Measurements from ENCODE around the gene BCL6.
A peak's percentile ranks its signal among the peaks of the same experiment; 100 is the strongest.

BCL6 gene

DNA sequence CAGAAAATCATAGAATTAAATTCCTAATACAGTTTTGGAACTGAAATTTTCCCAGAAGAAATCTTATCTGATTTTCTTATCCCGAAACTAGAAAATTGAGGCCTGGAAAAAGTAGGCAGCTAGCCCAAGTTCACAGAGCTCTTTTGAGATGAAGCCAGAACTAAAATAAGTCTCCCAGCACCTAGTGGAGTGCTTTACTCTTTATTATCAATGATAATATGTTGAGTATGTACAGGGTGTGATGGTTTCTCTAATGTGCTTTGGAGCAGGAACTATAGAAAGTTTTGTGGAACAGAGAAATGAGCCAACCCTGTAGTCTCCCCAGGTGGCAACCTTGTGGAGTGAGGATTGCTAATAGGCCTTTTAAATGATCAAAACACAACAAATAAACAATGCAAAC, 30.3 kb upstream of the BCL6 start:
- Histone ChIP-seq H3K9me3 (ENCODE audit: control insufficient read depth, low read length) (no peaks in the 10 kb centered on the region), H3K27me3 (replicated peaks; ENCODE audit: control insufficient read depth, insufficient read depth, low read length) (no peaks in the 10 kb centered on the region), H3K36me3 (ENCODE audit: control insufficient read depth, insufficient read depth, low read length, severe bottlenecking) (no peaks in the 10 kb centered on the region), H3K4me3 (ENCODE audit: low read length) (no peak overlapping the region), H3K9ac (ENCODE audit: low read length) (no peak overlapping the region), H3K4me1 (ENCODE audit: control insufficient read depth, insufficient read depth, low read length) (no peaks in the 10 kb centered on the region)
- no peak for DNase-seq (ENCODE audit: low read depth)

DNA sequence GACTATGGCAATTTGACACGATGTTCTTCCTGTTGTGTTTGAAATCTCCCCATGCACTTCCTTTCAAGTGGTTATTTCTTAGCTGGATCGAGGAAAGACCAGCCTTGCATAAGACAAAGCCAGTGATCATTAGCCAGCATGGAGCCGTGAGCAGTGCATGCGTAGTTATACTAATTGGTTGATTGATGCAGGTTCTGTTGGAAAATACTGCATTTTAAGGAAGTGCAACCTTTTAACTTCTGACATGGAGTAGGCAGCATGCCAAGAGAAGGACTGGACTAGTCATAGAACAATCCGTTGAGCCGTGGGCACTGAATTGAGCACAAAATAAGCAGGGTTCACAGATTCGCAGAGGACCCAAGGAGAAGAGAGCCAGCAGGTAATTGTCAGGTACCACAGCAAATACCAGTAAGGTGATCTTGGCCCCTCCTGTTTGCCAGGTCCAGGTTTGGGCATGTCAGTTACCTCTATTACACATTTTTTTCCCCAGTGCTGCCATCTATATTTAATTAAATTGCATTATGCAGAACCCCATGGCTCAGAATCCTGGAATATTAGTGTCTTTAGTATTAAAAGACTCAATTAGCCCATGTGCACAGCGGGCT, 29.0 kb upstream of the BCL6 start:
- no peak overlapping the region for H3K9ac ChIP-seq (ENCODE audit: low read length)
- DNase-seq (ENCODE audit: low read depth): no peak
- no peak overlapping the region for H3K4me3 ChIP-seq (ENCODE audit: low read length)
- no peaks in the 10 kb centered on the region for H3K36me3 ChIP-seq (ENCODE audit: control insufficient read depth, insufficient read depth, low read length, severe bottlenecking)
- no peaks in the 10 kb centered on the region for H3K9me3 ChIP-seq (ENCODE audit: control insufficient read depth, low read length)
- no peaks in the 10 kb centered on the region for H3K27me3 ChIP-seq (replicated peaks; ENCODE audit: control insufficient read depth, insufficient read depth, low read length)
- no peaks in the 10 kb centered on the region for H3K4me1 ChIP-seq (ENCODE audit: control insufficient read depth, insufficient read depth, low read length)

- Histone ChIP-seq H3K4me3 (ENCODE audit: low read length) (no peak overlapping the region), H3K9ac (ENCODE audit: low read length) (no peak overlapping the region), H3K36me3 (ENCODE audit: control insufficient read depth, insufficient read depth, low read length, severe bottlenecking) (no peaks in the 10 kb centered on the region), H3K4me1 (ENCODE audit: control insufficient read depth, insufficient read depth, low read length) (no peaks in the 10 kb centered on the region), H3K9me3 (ENCODE audit: control insufficient read depth, low read length) (no peaks in the 10 kb centered on the region), H3K27me3 (replicated peaks; ENCODE audit: control insufficient read depth, insufficient read depth, low read length) (no peaks in the 10 kb centered on the region)
- no peak for DNase-seq (ENCODE audit: low read depth)
Measured at GRCh38 chr3:187773233-187774184, 28.2 kb upstream of the BCL6 start.

DNA sequence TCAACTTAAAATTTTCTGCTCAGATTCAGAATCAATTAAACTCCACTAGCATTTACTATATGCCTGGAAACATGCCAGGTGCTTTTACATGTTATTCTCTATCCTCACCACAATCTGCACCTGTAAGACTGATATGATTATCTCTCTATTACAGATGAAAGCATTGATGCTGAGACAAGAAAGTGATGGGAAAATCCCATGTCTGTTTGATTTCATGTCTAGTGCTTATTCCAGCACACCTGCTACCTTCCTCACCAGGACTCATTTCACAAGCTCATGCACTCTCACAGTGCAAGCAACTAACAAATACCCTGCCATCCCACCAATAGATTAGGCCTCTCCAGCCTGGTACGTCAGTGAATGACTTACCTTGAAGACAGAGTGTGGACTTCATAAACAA, 25.0 kb upstream of the BCL6 start:
- no peak for DNase-seq (ENCODE audit: low read depth)
- H3K36me3 ChIP-seq (ENCODE audit: control insufficient read depth, insufficient read depth, low read length, severe bottlenecking): no peaks in the 10 kb centered on the region
- no peak overlapping the region for H3K4me3 ChIP-seq (ENCODE audit: low read length)
- H3K9ac ChIP-seq (ENCODE audit: low read length): no peak overlapping the region
- H3K4me1 ChIP-seq (ENCODE audit: control insufficient read depth, insufficient read depth, low read length): peaks cover 7% of the 10 kb centered on the region
- H3K27me3 ChIP-seq (replicated peaks; ENCODE audit: control insufficient read depth, insufficient read depth, low read length): no peaks in the 10 kb centered on the region
- no peaks in the 10 kb centered on the region for H3K9me3 ChIP-seq (ENCODE audit: control insufficient read depth, low read length)

- no peak for DNase-seq (ENCODE audit: low read depth)
- H3K27me3 ChIP-seq (replicated peaks; ENCODE audit: control insufficient read depth, insufficient read depth, low read length): no peaks in the 10 kb centered on the region
Measured at GRCh38 chr3:187769771-187770170, 24.5 kb upstream of the BCL6 start.

GRCh38 chr3:187767266-187768012, 22.2 kb upstream of the BCL6 start:
- DNase-seq (ENCODE audit: low read depth): peak; percentile 45
- Histone ChIP-seq H3K4me3 (ENCODE audit: low read length) (no peak overlapping the region), H3K9ac (ENCODE audit: low read length) (no peak overlapping the region), H3K27me3 (replicated peaks; ENCODE audit: control insufficient read depth, insufficient read depth, low read length) (no peaks in the 10 kb centered on the region), H3K36me3 (ENCODE audit: control insufficient read depth, insufficient read depth, low read length, severe bottlenecking) (no peaks in the 10 kb centered on the region), H3K4me1 (ENCODE audit: control insufficient read depth, insufficient read depth, low read length) (peaks cover 28% of the 10 kb centered on the region), H3K9me3 (ENCODE audit: control insufficient read depth, low read length) (no peaks in the 10 kb centered on the region)

More at GRCh38 chr3:187769771-187770170, 24.5 kb upstream of the BCL6 start:
- H3K4me1 ChIP-seq (ENCODE audit: control insufficient read depth, insufficient read depth, low read length): peaks cover 11% of the 10 kb centered on the region
- no peaks in the 10 kb centered on the region for H3K36me3 ChIP-seq (ENCODE audit: control insufficient read depth, insufficient read depth, low read length, severe bottlenecking)
- no peaks in the 10 kb centered on the region for H3K9me3 ChIP-seq (ENCODE audit: control insufficient read depth, low read length)
- H3K4me3 ChIP-seq (ENCODE audit: low read length): no peak overlapping the region
- H3K9ac ChIP-seq (ENCODE audit: low read length): no peak overlapping the region

DNA sequence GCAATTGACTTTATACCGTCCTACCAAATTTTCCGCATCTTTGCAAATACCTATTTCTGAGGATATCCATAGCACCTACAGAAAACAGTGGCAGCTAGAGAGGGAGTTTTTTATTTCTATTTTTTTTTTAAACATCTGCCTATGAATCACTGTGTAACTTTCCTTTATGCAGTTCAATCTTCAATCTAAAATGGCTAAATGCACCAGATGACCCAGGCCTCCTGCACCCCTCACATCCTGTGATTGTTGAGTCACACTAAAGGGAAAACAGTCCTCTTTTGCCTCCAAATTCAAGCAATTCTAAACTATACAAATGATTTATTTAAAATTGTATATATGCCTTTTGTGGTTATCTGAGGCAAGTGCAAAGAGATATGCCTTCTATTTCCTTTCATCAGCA, 20.1 kb upstream of the BCL6 start:
- H3K4me1 ChIP-seq (ENCODE audit: control insufficient read depth, insufficient read depth, low read length): peaks cover 28% of the 10 kb centered on the region
- H3K9ac ChIP-seq (ENCODE audit: low read length): no peak overlapping the region
- DNase-seq (ENCODE audit: low read depth): no peak
- no peaks in the 10 kb centered on the region for H3K9me3 ChIP-seq (ENCODE audit: control insufficient read depth, low read length)
- no peak overlapping the region for H3K4me3 ChIP-seq (ENCODE audit: low read length)
- no peaks in the 10 kb centered on the region for H3K36me3 ChIP-seq (ENCODE audit: control insufficient read depth, insufficient read depth, low read length, severe bottlenecking)
- H3K27me3 ChIP-seq (replicated peaks; ENCODE audit: control insufficient read depth, insufficient read depth, low read length): no peaks in the 10 kb centered on the region

GRCh38 chr3:187763850-187764648, 18.8 kb upstream of the BCL6 start:
- H3K36me3 ChIP-seq (ENCODE audit: control insufficient read depth, insufficient read depth, low read length, severe bottlenecking): no peaks in the 10 kb centered on the region
- peak overlapping the region; percentile 5 for H3K4me3 ChIP-seq (ENCODE audit: low read length)
- H3K27me3 ChIP-seq (replicated peaks; ENCODE audit: control insufficient read depth, insufficient read depth, low read length): no peaks in the 10 kb centered on the region
- peaks cover 28% of the 10 kb centered on the region for H3K4me1 ChIP-seq (ENCODE audit: control insufficient read depth, insufficient read depth, low read length)
- no peak for DNase-seq (ENCODE audit: low read depth)
- no peaks in the 10 kb centered on the region for H3K9me3 ChIP-seq (ENCODE audit: control insufficient read depth, low read length)
- H3K9ac ChIP-seq (ENCODE audit: low read length): no peak overlapping the region

GRCh38 chr3:187762792-187763191, 17.5 kb upstream of the BCL6 start:
- H3K4me3 ChIP-seq (ENCODE audit: low read length): no peak overlapping the region
- H3K4me1 ChIP-seq (ENCODE audit: control insufficient read depth, insufficient read depth, low read length): peaks cover 25% of the 10 kb centered on the region
- H3K36me3 ChIP-seq (ENCODE audit: control insufficient read depth, insufficient read depth, low read length, severe bottlenecking): no peaks in the 10 kb centered on the region

DNA sequence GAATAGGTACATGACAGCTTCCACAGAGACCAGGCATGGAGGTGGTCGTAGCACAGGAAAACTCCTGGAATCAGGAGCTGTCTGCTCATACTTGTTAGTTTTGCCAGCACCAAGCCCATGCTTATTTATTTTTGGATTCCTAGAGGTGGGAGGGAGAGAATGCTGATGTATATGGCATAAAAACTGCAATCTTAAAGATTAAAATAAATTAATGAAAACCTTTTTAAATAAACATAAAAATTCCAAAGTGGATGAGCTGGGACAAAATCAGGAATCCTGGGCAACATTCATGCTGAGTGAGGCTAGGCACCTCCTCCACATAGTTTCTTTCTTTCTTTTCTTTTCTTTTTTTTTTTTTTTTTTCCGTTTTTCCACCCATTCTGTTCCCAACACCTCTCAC, 14.3 kb upstream of the BCL6 start:
- H3K9me3 ChIP-seq (ENCODE audit: control insufficient read depth, low read length): no peaks in the 10 kb centered on the region
- no peaks in the 10 kb centered on the region for H3K36me3 ChIP-seq (ENCODE audit: control insufficient read depth, insufficient read depth, low read length, severe bottlenecking)
- H3K4me3 ChIP-seq (ENCODE audit: low read length): no peak overlapping the region
- DNase-seq (ENCODE audit: low read depth): no peak
- no peak overlapping the region for H3K9ac ChIP-seq (ENCODE audit: low read length)
- no peaks in the 10 kb centered on the region for H3K27me3 ChIP-seq (replicated peaks; ENCODE audit: control insufficient read depth, insufficient read depth, low read length)
- peaks cover 15% of the 10 kb centered on the region for H3K4me1 ChIP-seq (ENCODE audit: control insufficient read depth, insufficient read depth, low read length)

More at GRCh38 chr3:187762792-187763191, 17.5 kb upstream of the BCL6 start:
- DNase-seq (ENCODE audit: low read depth): no peak
- Histone ChIP-seq H3K9ac (ENCODE audit: low read length) (no peak overlapping the region), H3K27me3 (replicated peaks; ENCODE audit: control insufficient read depth, insufficient read depth, low read length) (no peaks in the 10 kb centered on the region), H3K9me3 (ENCODE audit: control insufficient read depth, low read length) (no peaks in the 10 kb centered on the region)

All from adipocyte (in vitro differentiated cells).